ENCODE measurements around the gene PDGFA. TPM values are rescaled to one million over a fixed set of nuclear protein-coding genes. Genes with fewer than 3 reads are reported as not detected.

PDGFA gene
- total RNA-seq, 1 experiment from 2014 or later = 129 TPM

DNA sequence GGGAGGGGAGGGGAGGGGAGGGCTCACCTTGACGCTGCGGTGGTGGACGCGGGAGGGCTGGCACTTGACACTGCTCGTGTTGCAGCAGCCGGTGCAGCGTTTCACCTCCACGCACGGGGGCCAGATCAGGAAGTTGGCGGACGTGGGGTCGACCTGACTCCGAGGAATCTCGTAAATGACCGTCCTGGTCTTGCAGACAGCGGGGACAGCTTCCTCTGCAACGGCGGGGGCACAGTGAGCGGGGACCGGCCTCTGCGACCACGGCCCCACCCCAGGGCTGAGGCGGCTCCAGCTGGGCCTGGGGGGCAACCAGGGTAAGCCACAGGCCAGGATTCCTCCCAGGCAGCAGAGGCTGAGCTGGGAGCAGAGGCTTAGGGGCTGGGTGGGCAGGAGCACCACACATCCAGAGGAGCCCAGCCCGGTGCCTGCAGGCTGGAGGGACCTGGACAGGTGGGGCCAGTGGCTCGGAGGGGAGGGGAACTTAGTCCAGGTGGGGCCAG is 8.8 kb downstream of the PDGFA start (continued):
- TF ChIP-seq ZNF671 (CRISPR knock-in tag; IDR thresholded peaks at IDR 0.05) (no peak), ETV6 (CRISPR knock-in tag; IDR thresholded peaks at IDR 0.05) (no peak), RORB (CRISPR knock-in tag; IDR thresholded peaks at IDR 0.05) (no peak), ZNF396 (CRISPR knock-in tag; IDR thresholded peaks at IDR 0.05; ENCODE audit: borderline replicate concordance) (no peak), ZNF121 (CRISPR knock-in tag; IDR thresholded peaks at IDR 0.05) (no peak)
- TF ChIP-seq, protein P1, sequence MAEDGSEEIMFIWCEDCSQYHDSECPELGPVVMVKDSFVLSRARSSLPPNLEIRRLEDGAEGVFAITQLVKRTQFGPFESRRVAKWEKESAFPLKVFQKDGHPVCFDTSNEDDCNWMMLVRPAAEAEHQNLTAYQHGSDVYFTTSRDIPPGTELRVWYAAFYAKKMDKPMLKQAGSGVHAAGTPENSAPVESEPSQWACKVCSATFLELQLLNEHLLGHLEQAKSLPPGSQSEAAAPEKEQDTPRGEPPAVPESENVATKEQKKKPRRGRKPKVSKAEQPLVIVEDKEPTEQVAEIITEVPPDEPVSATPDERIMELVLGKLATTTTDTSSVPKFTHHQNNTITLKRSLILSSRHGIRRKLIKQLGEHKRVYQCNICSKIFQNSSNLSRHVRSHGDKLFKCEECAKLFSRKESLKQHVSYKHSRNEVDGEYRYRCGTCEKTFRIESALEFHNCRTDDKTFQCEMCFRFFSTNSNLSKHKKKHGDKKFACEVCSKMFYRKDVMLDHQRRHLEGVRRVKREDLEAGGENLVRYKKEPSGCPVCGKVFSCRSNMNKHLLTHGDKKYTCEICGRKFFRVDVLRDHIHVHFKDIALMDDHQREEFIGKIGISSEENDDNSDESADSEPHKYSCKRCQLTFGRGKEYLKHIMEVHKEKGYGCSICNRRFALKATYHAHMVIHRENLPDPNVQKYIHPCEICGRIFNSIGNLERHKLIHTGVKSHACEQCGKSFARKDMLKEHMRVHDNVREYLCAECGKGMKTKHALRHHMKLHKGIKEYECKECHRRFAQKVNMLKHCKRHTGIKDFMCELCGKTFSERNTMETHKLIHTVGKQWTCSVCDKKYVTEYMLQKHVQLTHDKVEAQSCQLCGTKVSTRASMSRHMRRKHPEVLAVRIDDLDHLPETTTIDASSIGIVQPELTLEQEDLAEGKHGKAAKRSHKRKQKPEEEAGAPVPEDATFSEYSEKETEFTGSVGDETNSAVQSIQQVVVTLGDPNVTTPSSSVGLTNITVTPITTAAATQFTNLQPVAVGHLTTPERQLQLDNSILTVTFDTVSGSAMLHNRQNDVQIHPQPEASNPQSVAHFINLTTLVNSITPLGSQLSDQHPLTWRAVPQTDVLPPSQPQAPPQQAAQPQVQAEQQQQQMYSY (CRISPR knock-in tag; IDR thresholded peaks at IDR 0.05) = no peak

- Mint-ChIP-seq H3K27me3 (ENCODE audit: low read depth) (no peaks in the 10 kb centered on the region), H3K36me3 (peaks cover 24% of the 10 kb centered on the region), H3K27ac (no peak overlapping the region), H3K4me1 (peaks cover 31% of the 10 kb centered on the region), H3K9me3 (no peaks in the 10 kb centered on the region), H3K4me3 (no peak overlapping the region)
- ChIA-PET CTCF (no interaction called here), POLR2A (no interaction called here)
- TF ChIP-seq ESRRA (CRISPR knock-in tag; IDR thresholded peaks at IDR 0.05; ENCODE audit: borderline replicate concordance) = no peak
- TF ChIP-seq FOXP1 (CRISPR knock-in tag; IDR thresholded peaks at IDR 0.05; ENCODE audit: borderline replicate concordance) = 0 out of 2 replicates have a peak, but pooled peaks have one; percentile 21
- DNase-seq (ENCODE audit: low spot score) (no peak), ATAC-seq (no peak)
These were observed 9.5 kb downstream of the PDGFA start for GRCh38 chr7:510131-510481.

GRCh38 chr7:509426-510130 is 10.1 kb downstream of the PDGFA start:
- POLR2A ChIA-PET = no interaction called here
- no peak for TF ChIP-seq CTCF (IDR thresholded peaks at IDR 0.05)
- no peak for TF ChIP-seq ESRRA (CRISPR knock-in tag; IDR thresholded peaks at IDR 0.05; ENCODE audit: borderline replicate concordance)
- TF ChIP-seq AFF4 (CRISPR knock-in tag; IDR thresholded peaks at IDR 0.05; ENCODE audit: borderline replicate concordance) = no peak
- TF ChIP-seq ZNF138 (CRISPR knock-in tag; conservative IDR thresholded peaks at IDR 0.05) = no peak
- TF ChIP-seq E2F1 (CRISPR knock-in tag; IDR thresholded peaks at IDR 0.05) = no peak
- no peak for TF ChIP-seq ERG (CRISPR knock-in tag; IDR thresholded peaks at IDR 0.05)
- TF ChIP-seq ZNF416 (CRISPR knock-in tag; IDR thresholded peaks at IDR 0.05) = no peak
- no peak for TF ChIP-seq E2F4 (CRISPR knock-in tag; IDR thresholded peaks at IDR 0.05; ENCODE audit: borderline replicate concordance, low read depth)
- no peak for TF ChIP-seq PRRX2 (CRISPR knock-in tag; IDR thresholded peaks at IDR 0.05)
- TF ChIP-seq OVOL2 (CRISPR knock-in tag; IDR thresholded peaks at IDR 0.05; ENCODE audit: borderline replicate concordance) = no peak
- TF ChIP-seq CREM (CRISPR knock-in tag; IDR thresholded peaks at IDR 0.05) = no peak
- no peak for TF ChIP-seq SMAD3 (CRISPR knock-in tag; IDR thresholded peaks at IDR 0.05; ENCODE audit: borderline replicate concordance)

More at GRCh38 chr7:509426-510130, 10.1 kb downstream of the PDGFA start:
- ATAC-seq (no peak), DNase-seq (ENCODE audit: low spot score) (no peak)
- Mint-ChIP-seq H3K4me3 (no peak overlapping the region), H3K36me3 (peaks cover 24% of the 10 kb centered on the region), H3K27me3 (ENCODE audit: low read depth) (no peaks in the 10 kb centered on the region), H3K4me1 (peaks cover 26% of the 10 kb centered on the region), H3K9me3 (no peaks in the 10 kb centered on the region), H3K27ac (no peak overlapping the region)
- CTCF ChIA-PET = no interaction called here
